ENCODE measurements around the gene C16orf74. TPM values are rescaled to one million over a fixed set of nuclear protein-coding genes. Genes with fewer than 3 reads are reported as not detected.

C16orf74 gene
- polyA plus RNA-seq, 6 donors from 2014 or later, result 106 to 243 (median 143) TPM

DNA sequence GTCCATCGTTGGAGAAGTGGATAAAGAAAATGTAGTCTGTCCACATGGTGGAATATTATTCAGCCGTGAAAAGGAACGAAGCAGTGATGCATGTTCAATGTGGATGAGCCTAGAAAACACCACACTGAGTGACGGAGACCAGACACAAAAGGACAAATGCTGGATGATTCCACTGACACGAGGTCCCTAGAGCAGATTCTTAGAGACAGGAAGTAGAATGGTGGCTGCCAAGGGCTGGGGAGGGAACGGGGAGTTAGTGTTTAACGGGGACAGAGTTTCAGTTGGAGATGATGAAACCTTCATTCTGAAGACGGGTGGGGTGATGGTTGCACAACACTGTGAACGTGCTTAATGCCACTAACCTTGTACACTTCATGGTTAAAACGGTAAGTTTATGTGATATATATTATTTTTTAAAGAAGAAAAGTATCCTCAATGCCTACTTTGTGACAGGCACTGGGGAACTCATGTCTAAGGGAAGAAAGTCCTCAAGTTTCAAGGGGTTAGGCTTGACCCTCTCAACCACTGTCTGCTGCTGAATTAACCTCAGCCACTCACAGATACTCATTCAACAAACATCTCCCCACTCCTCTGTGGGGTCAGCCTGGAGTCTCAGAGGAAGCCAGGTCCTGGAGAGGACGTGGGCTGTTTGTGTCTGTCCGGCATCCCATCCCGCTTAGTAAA lies 17.6 kb downstream of the C16orf74 start:
- peaks cover 0 to 4% of the 10 kb centered on the region in 2 donors for H3K36me3 Mint-ChIP-seq
- no peaks in the 10 kb centered on the region for H3K27me3 Mint-ChIP-seq
- ATAC-seq (ENCODE audit: low read depth in 2 of 2), result no peak
- peak overlapping the region in 3 of 6 donors; percentile 44 to 78 (median 74) for H3K27ac Mint-ChIP-seq
- peaks cover 46 to 59% (median 57%) of the 10 kb centered on the region in 3 donors for H3K4me1 Mint-ChIP-seq
- no peaks in the 10 kb centered on the region for H3K9me3 Mint-ChIP-seq
- H3K4me3 Mint-ChIP-seq, result peak overlapping the region in 1 of 8 donors; percentile 29
- no peak for DNase-seq

DNA sequence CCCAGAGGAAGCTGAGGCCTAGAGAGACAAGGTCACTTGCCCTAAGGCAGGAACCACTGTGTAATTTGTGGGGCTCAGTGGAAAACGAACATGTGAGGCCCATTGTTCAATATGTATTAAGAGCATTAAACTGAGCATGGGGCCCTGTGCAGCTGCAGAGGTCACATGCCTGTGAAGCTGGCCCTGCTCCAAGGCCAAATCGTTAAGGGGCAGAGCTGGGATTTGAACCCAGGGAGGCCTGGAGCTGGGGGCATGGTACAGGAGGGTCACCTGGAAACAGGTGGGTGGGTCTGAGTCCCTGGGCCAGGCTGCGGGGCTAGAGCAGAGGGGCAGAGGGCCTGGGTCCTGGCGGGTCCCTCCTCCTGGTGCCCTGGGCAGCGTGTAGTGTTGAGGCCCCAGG lies 19.7 kb downstream of the C16orf74 start:
- peaks cover 38 to 52% (median 48%) of the 10 kb centered on the region in 3 donors for H3K4me1 Mint-ChIP-seq
- DNase-seq (no peak), ATAC-seq (ENCODE audit: low read depth in 2 of 2) (no peak)
- H3K9me3 Mint-ChIP-seq, result no peaks in the 10 kb centered on the region
- H3K27me3 Mint-ChIP-seq, result no peaks in the 10 kb centered on the region
- H3K36me3 Mint-ChIP-seq, result peaks cover 4 to 12% of the 10 kb centered on the region in 2 donors
- H3K27ac Mint-ChIP-seq, result no peak overlapping the region
- no peak overlapping the region for H3K4me3 Mint-ChIP-seq

DNA sequence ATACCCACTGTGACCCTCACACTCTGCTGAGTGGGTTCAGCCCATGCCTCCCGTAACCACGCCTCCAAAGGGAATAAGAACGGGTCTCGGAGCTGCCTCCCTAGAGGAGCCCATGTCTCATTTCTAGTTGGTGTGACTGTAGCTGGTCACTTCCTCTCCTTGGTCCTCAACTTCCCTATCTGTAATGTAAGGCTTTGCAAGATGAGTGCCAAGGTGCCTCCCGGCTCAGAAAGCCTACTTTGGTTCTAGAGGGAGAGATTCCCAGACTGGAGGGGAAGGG lies 20.8 kb downstream of the C16orf74 start:
- ATAC-seq (ENCODE audit: low read depth in 2 of 2) (no peak), DNase-seq (no peak)
- peaks cover 31 to 44% (median 42%) of the 10 kb centered on the region in 3 donors for H3K4me1 Mint-ChIP-seq
- H3K27ac Mint-ChIP-seq, result peak overlapping the region in 1 of 6 donors; percentile 21
- H3K27me3 Mint-ChIP-seq, result no peaks in the 10 kb centered on the region
- peaks cover 4 to 17% of the 10 kb centered on the region in 2 donors for H3K36me3 Mint-ChIP-seq
- H3K9me3 Mint-ChIP-seq, result no peaks in the 10 kb centered on the region
- no peak overlapping the region for H3K4me3 Mint-ChIP-seq

DNA sequence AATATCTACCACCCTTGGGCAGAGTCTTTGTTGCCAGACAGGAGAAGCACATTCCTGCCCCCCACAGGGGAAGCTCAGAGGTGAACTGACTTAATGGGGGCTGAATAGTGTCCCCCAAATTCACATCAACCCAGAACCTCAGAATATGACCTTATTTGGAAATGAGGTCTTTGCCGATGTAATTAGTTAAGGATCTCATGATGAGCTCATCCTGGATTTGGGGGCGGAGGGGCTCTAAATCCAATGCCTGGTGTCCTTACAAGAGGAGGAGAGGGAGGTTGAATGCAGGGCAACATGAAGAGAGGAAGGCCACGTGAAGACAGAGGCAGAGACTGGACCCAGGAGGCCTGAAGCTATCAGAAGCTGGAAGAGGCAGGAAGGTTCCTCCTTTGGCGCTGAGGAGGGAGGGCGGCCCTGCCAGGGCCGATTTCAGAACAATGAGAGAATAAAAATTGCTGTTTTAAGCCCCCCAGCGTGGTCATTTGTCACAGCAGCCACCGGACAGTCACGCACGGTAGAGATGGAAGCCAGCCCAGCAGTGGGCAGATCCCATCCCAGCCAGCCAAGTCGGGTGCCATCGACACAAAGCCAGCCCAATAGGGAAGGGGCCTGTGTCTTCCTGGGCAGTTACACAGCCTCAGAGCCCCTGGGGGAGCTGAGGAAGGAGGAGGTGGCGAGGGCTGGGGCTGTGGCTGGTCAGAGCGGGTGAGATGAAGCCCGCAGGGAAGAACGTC lies 21.3 kb downstream of the C16orf74 start:
- DNase-seq, result no peak
- Mint-ChIP-seq H3K36me3 (peaks cover 4 to 19% of the 10 kb centered on the region in 2 donors), H3K9me3 (no peaks in the 10 kb centered on the region), H3K4me3 (no peak overlapping the region), H3K27ac (peak overlapping the region in 4 of 6 donors; percentile 6 to 88 (median 67)), H3K4me1 (peaks cover 30 to 38% (median 38%) of the 10 kb centered on the region in 3 donors), H3K27me3 (no peaks in the 10 kb centered on the region)
- no peak for ATAC-seq (ENCODE audit: low read depth in 2 of 2)

DNA sequence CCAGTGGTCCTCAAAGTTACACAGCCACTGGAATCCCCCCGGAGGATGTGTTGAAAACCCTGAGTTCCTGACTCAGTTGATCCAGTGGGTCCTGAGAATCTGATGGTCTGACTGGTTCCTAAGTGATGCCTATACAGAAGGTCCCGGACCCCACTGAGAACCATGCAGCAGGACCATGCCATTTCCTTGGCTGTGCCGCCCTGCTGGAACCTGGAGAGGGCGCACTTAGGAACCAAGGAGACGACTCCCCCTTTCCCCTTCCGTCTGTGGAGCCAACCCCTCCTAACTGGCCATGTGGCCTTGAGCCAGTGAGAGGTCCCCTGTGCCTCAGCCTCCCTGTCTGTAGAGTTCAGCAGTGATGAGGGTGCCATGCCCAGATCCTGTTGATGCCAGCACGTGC lies 22.0 kb downstream of the C16orf74 start:
- ATAC-seq (ENCODE audit: low read depth in 2 of 2) (no peak), DNase-seq (no peak)
- peak overlapping the region in 2 of 6 donors; percentile 24 to 37 for H3K27ac Mint-ChIP-seq
- peaks cover 4 to 25% of the 10 kb centered on the region in 2 donors for H3K36me3 Mint-ChIP-seq
- no peak overlapping the region for H3K4me3 Mint-ChIP-seq
- peaks cover 35 to 45% (median 40%) of the 10 kb centered on the region in 3 donors for H3K4me1 Mint-ChIP-seq
- no peaks in the 10 kb centered on the region for H3K27me3 Mint-ChIP-seq
- no peaks in the 10 kb centered on the region for H3K9me3 Mint-ChIP-seq

DNA sequence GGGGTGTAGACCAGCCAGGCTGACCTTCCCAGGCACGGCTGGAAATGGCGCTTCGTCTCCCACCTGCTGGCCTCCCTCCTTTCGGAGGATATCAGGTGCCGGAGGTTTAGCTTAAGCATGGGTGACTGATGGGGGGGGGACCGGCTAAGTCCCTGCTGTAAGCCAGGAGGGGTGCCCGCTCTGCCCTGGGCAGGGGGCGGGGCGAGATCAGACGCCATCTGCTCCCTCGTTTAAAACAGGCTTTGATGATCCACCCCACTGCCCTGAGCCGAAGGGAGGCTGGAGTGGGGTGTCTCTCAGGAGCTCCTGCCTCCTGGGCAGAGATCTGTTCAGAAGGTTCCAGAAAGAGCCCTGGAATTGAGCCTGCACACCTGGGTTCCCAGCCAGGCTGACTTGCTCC lies 26.0 kb downstream of the C16orf74 start:
- H3K9me3 Mint-ChIP-seq, result no peaks in the 10 kb centered on the region
- peaks cover 20 to 32% (median 26%) of the 10 kb centered on the region in 3 donors for H3K4me1 Mint-ChIP-seq
- H3K27ac Mint-ChIP-seq, result peak overlapping the region in 1 of 6 donors; percentile 61
- no peak overlapping the region for H3K4me3 Mint-ChIP-seq
- ATAC-seq (ENCODE audit: low read depth in 2 of 2), result no peak
- no peaks in the 10 kb centered on the region for H3K27me3 Mint-ChIP-seq
- no peak for DNase-seq
- peaks cover 0 to 25% of the 10 kb centered on the region in 2 donors for H3K36me3 Mint-ChIP-seq

DNA sequence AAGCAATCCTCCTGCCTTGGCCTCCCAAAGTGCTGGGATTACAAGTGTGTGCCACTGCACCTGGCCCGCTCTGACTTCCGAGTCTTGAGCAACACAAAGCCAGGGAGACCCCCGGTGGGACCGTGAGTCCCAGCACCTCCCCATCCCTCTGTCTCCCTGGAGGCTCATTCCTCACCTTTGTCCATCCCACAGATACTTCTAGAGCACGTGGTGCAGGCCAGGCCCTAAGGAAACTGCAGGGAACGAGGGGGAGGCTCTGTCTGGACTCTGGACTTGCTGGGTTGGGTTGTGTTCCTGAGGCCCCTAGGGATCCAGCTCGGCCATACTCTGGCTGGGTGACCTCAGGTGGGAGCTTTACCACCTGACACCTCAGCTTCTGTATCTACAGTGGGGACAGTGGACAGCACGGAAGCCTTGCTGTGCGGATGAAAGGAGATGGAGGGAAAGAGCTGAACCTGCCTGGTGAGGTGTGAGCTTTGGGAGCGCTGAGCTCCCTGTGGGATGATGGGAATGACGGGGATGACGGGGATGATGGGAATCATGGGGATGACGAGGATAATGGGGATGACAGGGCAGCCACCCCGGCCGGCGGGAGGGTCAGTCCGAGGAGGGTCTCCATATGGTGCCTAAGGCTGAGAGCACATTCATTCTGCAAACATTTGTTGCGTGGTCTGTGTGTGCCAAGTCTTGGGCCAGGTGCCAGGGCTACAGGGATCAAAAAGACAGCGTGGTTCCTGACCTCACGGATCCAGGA lies 26.6 kb downstream of the C16orf74 start:
- no peak for ATAC-seq (ENCODE audit: low read depth in 2 of 2)
- Mint-ChIP-seq H3K9me3 (no peaks in the 10 kb centered on the region), H3K27ac (peak overlapping the region in 5 of 6 donors; percentile 33 to 89 (median 61))

DNA sequence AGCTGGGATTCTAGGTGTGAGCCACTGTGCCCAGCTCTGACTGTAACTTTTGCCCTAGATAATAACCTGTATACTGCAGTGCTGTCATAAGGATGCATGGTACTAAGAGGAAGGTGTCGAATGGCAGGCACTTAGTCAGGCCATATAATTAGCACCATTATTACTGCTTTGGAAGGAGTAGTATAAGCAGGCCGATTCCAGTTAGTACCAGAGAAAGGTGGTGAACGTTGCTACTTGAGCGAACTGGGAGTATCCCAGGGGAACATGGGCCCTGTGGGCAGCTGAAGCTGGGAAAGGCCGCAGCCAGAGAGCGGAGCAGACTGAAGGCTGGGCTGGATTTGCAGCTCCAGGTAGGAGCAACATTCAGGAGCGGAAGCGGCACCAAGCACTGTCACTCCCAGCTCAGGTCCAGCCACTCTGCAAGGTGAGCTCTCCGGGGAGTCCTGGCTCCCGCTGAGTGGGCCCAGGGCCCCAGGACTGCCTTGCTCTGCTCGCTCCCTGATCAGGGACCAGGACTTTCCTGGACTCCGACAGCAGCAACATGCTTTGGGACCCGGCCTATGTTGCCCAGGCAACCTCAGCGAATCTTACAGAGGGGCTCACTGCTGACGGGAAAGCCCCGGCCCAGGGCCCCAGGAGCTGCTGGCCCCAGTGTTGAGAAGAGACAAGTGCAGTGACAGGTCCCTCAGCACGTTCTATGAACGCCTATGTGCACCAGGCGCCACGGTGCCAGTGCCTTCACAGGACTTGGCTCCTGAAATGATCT lies 28.6 kb downstream of the C16orf74 start:
- peak overlapping the region in 1 of 8 donors; percentile 56 for H3K4me3 Mint-ChIP-seq
- H3K27ac Mint-ChIP-seq, result peak overlapping the region in 1 of 6 donors; percentile 17
- no peaks in the 10 kb centered on the region for H3K9me3 Mint-ChIP-seq
- H3K4me1 Mint-ChIP-seq, result peaks cover 27 to 39% (median 33%) of the 10 kb centered on the region in 3 donors
- ATAC-seq (ENCODE audit: low read depth in 2 of 2) (no peak), DNase-seq (no peak)
- no peaks in the 10 kb centered on the region for H3K27me3 Mint-ChIP-seq
- peaks cover 0 to 31% of the 10 kb centered on the region in 2 donors for H3K36me3 Mint-ChIP-seq

More for the DNA sequence above, 26.6 kb downstream of the C16orf74 start:
- peaks cover 17 to 26% (median 24%) of the 10 kb centered on the region in 3 donors for H3K4me1 Mint-ChIP-seq
- no peak overlapping the region for H3K4me3 Mint-ChIP-seq
- no peaks in the 10 kb centered on the region for H3K27me3 Mint-ChIP-seq
- H3K36me3 Mint-ChIP-seq, result peaks cover 0 to 29% of the 10 kb centered on the region in 2 donors
- no peak for DNase-seq

DNA sequence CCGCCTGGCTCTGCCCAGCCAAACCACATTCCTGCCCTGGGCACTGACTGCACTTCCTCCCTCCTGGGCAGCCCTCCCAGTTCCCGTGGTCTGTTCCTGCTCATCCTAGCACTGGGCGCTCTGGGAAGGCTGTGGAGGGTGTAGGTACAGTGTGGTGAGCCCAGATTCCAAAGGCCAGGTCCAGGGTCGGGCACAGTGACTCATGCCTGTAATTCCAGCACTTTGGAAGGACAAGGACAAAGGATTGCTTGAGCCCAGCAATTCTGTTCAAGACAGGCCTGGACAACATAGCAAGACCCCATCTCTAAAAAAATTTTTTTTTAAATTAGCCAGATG lies 30.6 kb downstream of the C16orf74 start:
- Mint-ChIP-seq H3K4me1 (peaks cover 33 to 36% (median 34%) of the 10 kb centered on the region in 3 donors), H3K27me3 (no peaks in the 10 kb centered on the region), H3K9me3 (no peaks in the 10 kb centered on the region), H3K27ac (peak overlapping the region in 1 of 6 donors; percentile 26), H3K4me3 (no peak overlapping the region), H3K36me3 (peaks cover 0 to 14% of the 10 kb centered on the region in 2 donors)
- ATAC-seq (ENCODE audit: low read depth in 2 of 2) (no peak), DNase-seq (no peak)

DNA sequence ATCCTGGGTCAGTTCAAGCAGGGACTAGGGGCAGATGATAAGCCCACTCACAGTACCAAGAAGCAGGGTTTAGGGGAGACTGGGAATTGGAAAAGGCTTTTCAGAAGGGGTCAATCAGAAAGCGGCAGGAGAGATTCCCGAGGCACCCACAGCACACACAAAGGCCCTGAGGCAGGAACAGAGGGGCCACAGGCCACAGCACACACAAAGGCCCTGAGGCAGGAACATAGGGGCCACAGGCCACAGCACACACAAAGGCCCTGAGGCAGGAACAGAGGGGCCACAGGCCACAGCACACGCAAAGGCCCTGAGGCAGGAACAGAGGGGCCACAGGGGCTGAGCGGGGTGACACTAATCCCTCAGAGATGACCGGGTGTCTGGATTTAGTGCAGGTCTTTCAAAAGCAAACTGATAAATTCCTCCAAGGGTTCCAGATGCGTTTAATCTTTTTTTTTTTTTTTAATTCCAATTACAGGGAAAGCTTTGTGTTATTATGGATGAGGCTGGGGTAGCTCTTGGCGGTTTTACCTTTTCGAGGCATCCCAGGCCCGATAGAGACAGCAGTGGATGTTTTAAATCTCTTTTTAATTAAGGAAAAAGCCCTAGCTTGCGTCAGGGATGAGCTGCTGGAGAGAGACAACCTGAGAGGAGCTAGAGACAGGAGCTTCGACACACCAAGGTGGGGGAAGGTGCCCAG lies 31.1 kb downstream of the C16orf74 start:
- peaks cover 33 to 40% (median 34%) of the 10 kb centered on the region in 3 donors for H3K4me1 Mint-ChIP-seq
- H3K4me3 Mint-ChIP-seq, result no peak overlapping the region
- H3K27me3 Mint-ChIP-seq, result no peaks in the 10 kb centered on the region
- no peak for ATAC-seq (ENCODE audit: low read depth in 2 of 2)
- H3K9me3 Mint-ChIP-seq, result no peaks in the 10 kb centered on the region
- H3K36me3 Mint-ChIP-seq, result peaks cover 0 to 13% of the 10 kb centered on the region in 2 donors
- peak overlapping the region in 2 of 6 donors; percentile 26 to 47 for H3K27ac Mint-ChIP-seq
- no peak for DNase-seq

DNA sequence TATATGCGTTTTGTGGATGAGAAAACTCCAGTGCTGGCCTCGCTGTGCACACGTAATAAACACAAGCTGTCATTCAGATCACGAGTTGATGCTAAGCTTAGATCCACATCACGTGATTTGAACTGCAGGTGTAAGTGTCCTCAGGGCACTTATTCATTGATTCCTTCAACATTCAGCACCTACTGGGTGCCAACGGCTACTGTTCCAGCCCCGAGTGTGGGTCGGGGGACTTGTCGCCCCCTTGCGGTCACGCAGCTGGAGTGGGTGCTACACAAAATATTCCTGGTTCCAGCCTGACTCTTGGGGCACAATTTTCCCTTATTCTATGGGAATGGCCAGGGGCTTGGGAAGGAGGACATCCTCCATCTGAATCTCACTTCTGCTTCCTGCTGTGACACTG lies 32.2 kb downstream of the C16orf74 start:
- ATAC-seq (ENCODE audit: low read depth in 2 of 2) (peak; percentile 33 to 41), DNase-seq (peak; percentile 24)
- peaks cover 0 to 6% of the 10 kb centered on the region in 2 donors for H3K36me3 Mint-ChIP-seq
- peaks cover 25 to 36% (median 28%) of the 10 kb centered on the region in 3 donors for H3K4me1 Mint-ChIP-seq
- no peak overlapping the region for H3K27ac Mint-ChIP-seq
- no peak overlapping the region for H3K4me3 Mint-ChIP-seq
- no peaks in the 10 kb centered on the region for H3K27me3 Mint-ChIP-seq
- no peaks in the 10 kb centered on the region for H3K9me3 Mint-ChIP-seq

DNA sequence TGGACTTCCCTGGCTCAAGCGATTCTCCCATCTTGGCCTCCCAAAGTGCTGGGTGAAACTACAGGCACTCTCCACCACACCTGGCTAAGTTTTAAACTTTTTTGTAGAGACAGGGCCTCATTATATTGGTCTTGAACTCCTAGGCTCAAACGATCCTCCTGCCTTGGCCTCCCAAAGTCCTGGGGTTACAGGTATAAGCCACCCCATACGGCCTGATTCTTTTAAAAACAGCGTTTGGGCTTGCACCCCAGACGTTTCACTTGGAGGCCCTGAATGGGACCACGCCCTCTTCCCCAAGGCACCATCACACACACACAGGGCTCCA lies 32.8 kb downstream of the C16orf74 start:
- Mint-ChIP-seq H3K36me3 (peaks cover 4 to 10% of the 10 kb centered on the region in 2 donors), H3K9me3 (no peaks in the 10 kb centered on the region), H3K4me3 (no peak overlapping the region), H3K4me1 (peaks cover 25 to 36% (median 28%) of the 10 kb centered on the region in 3 donors), H3K27ac (peak overlapping the region in 2 of 6 donors; percentile 56 to 83), H3K27me3 (no peaks in the 10 kb centered on the region)
- ATAC-seq (ENCODE audit: low read depth in 2 of 2) (no peak), DNase-seq (no peak)

All from naive B cell (primary cell).